ENCODE results near the gene FAM107B.
"Not testable (repeated sequence)": the region's sequence is repeated elsewhere in the genome, so short reads cannot be mapped to it uniquely, and the experiment has no call there.

Gene FAM107B

GRCh38 chr10:14688189-14688588, 86.5 kb downstream of the FAM107B start:
- not testable (repeated sequence) for DNase-seq

- no peak for DNase-seq
Observed at GRCh38 chr10:14687340-14687739, 87.4 kb downstream of the FAM107B start.

DNA sequence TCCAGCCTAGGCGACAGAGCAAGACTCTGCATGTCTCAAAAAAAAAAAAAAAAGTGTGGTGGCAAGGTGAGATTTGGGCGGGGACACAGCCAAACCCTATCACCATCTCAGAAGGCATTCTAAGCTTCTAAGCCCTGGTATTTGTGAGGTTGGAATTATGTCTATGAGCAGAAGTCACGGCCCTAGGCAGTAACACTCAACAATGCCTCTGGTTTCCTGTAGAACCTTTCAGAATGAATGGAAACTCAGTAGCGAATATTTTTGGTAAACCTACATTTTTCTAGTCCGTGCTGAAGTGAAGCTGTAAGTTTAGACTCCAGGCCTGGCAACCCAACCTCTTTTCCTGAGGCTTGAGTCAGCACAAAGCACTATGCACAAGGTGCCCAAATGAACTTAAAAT, 88.3 kb downstream of the FAM107B start:
- DNase-seq = no peak

DNA sequence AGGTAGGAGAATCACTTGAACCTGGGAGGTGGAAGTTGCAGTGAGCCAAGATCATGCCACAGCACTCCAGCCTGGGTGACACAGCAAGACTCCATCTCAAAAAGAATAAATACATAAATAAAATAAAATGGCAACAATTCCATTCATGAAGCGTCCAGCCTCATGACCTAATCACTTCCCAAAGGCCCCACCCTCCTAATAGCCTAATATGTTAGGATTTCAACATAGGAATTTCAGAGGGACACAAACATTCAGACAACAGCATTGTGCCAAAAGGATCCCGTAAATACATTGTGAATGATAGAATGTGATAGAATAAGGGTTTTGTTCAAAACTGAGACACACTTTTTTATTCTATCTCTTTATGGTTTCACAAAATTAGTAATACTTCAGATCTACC, 90.3 kb downstream of the FAM107B start:
- DNase-seq = no peak

- no peak for DNase-seq
Observed at GRCh38 chr10:14683256-14683655, 91.4 kb downstream of the FAM107B start.

GRCh38 chr10:14681802-14682201, 92.9 kb downstream of the FAM107B start:
- no peak for DNase-seq

- no peak for DNase-seq
Observed at GRCh38 chr10:14681305-14681704, 93.4 kb downstream of the FAM107B start.

DNA sequence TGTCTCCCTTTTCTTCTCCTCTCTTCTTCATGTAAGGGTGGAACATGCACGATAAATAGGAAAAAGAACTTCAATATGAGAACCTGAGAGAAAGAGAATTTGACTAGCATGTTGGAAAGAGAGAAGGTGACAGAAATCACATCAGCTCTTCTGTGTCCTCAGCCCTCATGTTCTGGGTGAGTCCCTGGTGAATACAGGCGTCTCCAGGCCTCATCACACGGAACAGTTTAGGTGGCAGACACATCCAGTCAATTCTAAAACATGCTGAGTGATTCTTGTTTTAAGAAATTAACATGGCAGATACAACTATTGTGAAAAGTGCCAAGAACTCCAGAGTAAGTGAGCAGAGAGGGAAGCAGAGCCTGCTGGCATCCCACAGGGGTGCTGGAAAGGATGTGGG, 96.1 kb downstream of the FAM107B start:
- no peak for DNase-seq

DNA sequence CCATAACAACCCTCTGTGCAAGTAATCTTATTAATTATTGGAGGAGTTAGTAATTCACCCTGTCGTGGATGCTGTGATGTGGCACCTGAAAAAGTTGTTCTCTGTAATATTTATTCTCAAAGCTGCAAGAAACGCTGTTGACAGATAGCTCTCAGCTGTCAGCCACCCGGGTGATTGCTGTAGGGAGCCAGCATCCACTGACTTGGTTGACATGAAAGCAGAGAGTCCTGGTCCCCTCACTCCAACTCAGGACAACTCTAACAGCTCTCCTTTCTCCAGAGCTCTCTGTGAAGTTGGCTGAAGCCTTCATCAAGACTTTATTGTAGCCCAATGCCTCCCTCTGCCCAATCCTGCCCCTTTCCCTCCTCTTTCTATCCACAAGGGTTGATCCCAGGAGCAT, 98.0 kb downstream of the FAM107B start:
- DNase-seq = no peak

- no peak for DNase-seq
Observed at GRCh38 chr10:14674376-14675050, 100.2 kb downstream of the FAM107B start.

- DNase-seq = no peak
Observed at GRCh38 chr10:14673189-14673861, 101.4 kb downstream of the FAM107B start.

- no peak for DNase-seq
Observed at GRCh38 chr10:14671386-14671831, 103.3 kb downstream of the FAM107B start.

DNA sequence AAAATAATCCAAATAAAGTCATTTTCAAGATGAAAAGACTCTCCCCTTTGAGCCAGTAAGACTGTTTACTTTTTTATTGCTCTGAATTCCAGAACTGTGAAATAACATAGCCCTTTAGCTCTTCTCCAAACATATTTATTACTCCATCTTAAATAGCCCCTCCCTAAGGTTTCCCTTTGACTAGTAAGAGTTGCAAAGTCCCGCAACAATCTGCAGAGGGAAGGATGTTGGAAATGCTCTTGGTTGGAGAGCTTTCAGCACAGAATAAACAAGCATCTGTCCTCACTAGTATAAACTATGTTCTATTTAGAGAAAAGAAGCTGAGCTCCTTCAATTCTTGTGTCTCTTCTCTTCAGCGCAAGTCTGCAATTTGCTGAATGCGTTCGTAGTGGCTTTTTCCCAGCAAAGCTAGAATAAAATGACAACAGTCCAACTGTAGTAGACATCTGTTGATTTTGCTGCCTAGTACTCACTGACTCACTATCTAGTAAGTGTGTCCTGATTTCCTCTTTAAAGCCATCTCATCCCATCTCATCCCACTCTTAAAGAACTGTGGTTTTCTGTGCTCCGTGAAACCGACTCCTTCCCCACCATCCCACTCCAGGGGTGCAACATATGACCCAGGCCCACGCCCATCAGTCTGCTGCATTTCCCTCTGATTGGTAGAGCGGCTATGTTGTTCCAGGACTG, 104.0 kb downstream of the FAM107B start:
- no peak for DNase-seq

- no peak for DNase-seq
Observed at GRCh38 chr10:14669576-14669975, 105.1 kb downstream of the FAM107B start.

GRCh38 chr10:14667781-14668180, 106.9 kb downstream of the FAM107B start:
- no peak for DNase-seq

- DNase-seq = no peak
Observed at GRCh38 chr10:14667280-14667679, 107.4 kb downstream of the FAM107B start.

- DNase-seq = no peak
Observed at GRCh38 chr10:14665865-14666857, 108.5 kb downstream of the FAM107B start.

GRCh38 chr10:14665304-14665703, 109.4 kb downstream of the FAM107B start:
- DNase-seq = no peak

- DNase-seq = no peak
Observed at GRCh38 chr10:14664345-14664744, 110.4 kb downstream of the FAM107B start.

DNA sequence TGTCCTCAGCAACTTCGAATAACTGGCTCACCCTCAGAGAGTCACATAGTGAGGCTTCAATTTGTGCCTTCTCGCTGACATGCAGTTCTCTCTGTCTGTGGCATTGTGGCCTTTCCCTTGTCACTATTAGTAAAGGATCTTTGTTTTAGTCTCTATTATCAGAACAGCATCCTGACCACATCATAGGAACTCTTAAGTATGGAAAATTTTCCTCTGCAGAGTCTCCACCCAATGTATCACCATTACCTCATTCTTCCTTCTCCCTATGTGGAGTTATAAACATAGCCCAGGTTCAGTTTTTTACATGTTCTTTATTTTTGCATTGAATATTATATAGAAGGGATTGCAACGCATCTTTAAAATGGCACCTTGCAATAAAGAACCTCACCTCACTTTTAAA, 112.9 kb downstream of the FAM107B start:
- no peak for DNase-seq

- no peak for DNase-seq
Observed at GRCh38 chr10:14660831-14661230, 113.9 kb downstream of the FAM107B start.

GRCh38 chr10:14659626-14660196, 115.0 kb downstream of the FAM107B start:
- DNase-seq = peak; percentile 75

Measured in CD4-positive, alpha-beta T cell treated with Interleukin-10 for 1 hour (primary cell).